Measurements from ENCODE around the gene FBXL19.
A peak's percentile ranks its signal among the peaks of the same experiment; 100 is the strongest.

FBXL19 gene

DNA sequence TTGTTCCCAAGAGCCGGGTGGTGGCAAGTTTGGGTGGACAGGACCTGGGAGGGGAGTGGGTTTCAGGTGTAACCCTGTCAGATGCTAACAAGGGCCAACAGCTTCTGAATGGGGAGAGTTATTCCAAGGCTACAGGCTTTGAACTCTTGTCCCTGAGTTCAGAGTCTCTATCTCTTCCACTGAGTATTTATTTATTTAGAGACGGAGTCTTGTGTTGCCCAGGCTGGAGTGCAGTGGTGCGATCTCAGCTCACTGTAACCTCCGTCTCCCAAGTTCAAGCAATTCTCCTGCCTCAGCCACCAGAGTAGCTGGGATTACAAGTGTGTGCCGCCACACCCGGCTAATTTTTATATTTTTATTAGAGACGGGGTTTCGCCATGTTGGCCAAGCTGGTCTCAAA is 31.6 kb downstream of the FBXL19 start:
- TF ChIP-seq, protein P1, sequence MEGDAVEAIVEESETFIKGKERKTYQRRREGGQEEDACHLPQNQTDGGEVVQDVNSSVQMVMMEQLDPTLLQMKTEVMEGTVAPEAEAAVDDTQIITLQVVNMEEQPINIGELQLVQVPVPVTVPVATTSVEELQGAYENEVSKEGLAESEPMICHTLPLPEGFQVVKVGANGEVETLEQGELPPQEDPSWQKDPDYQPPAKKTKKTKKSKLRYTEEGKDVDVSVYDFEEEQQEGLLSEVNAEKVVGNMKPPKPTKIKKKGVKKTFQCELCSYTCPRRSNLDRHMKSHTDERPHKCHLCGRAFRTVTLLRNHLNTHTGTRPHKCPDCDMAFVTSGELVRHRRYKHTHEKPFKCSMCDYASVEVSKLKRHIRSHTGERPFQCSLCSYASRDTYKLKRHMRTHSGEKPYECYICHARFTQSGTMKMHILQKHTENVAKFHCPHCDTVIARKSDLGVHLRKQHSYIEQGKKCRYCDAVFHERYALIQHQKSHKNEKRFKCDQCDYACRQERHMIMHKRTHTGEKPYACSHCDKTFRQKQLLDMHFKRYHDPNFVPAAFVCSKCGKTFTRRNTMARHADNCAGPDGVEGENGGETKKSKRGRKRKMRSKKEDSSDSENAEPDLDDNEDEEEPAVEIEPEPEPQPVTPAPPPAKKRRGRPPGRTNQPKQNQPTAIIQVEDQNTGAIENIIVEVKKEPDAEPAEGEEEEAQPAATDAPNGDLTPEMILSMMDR (IDR thresholded peaks at IDR 0.05; ENCODE audit: insufficient read depth, low read length): no peak
- TF ChIP-seq POLR2AphosphoS5 (IDR thresholded peaks at IDR 0.05; ENCODE audit: low read depth) (no peak), GABPA (IDR thresholded peaks at IDR 0.05; ENCODE audit: low read depth) (no peak), SPI1 (IDR thresholded peaks at IDR 0.05; ENCODE audit: borderline replicate concordance, low read depth) (no peak)
- TF ChIP-seq, protein P2, sequence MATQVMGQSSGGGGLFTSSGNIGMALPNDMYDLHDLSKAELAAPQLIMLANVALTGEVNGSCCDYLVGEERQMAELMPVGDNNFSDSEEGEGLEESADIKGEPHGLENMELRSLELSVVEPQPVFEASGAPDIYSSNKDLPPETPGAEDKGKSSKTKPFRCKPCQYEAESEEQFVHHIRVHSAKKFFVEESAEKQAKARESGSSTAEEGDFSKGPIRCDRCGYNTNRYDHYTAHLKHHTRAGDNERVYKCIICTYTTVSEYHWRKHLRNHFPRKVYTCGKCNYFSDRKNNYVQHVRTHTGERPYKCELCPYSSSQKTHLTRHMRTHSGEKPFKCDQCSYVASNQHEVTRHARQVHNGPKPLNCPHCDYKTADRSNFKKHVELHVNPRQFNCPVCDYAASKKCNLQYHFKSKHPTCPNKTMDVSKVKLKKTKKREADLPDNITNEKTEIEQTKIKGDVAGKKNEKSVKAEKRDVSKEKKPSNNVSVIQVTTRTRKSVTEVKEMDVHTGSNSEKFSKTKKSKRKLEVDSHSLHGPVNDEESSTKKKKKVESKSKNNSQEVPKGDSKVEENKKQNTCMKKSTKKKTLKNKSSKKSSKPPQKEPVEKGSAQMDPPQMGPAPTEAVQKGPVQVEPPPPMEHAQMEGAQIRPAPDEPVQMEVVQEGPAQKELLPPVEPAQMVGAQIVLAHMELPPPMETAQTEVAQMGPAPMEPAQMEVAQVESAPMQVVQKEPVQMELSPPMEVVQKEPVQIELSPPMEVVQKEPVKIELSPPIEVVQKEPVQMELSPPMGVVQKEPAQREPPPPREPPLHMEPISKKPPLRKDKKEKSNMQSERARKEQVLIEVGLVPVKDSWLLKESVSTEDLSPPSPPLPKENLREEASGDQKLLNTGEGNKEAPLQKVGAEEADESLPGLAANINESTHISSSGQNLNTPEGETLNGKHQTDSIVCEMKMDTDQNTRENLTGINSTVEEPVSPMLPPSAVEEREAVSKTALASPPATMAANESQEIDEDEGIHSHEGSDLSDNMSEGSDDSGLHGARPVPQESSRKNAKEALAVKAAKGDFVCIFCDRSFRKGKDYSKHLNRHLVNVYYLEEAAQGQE (IDR thresholded peaks at IDR 0.05; ENCODE audit: insufficient replicate concordance, low read depth): no peak
- Histone ChIP-seq H3K4me3 (replicated peaks; ENCODE audit: insufficient read depth, low read length) (no peak overlapping the region), H3K27ac (replicated peaks) (no peak overlapping the region), H3K27me3 (ENCODE audit: insufficient read depth, poor library complexity, severe bottlenecking) (no peaks in the 10 kb centered on the region)
- no peak for DNase-seq (ENCODE audit: low read depth in 1 of 2, low spot score in 1 of 2)

DNA sequence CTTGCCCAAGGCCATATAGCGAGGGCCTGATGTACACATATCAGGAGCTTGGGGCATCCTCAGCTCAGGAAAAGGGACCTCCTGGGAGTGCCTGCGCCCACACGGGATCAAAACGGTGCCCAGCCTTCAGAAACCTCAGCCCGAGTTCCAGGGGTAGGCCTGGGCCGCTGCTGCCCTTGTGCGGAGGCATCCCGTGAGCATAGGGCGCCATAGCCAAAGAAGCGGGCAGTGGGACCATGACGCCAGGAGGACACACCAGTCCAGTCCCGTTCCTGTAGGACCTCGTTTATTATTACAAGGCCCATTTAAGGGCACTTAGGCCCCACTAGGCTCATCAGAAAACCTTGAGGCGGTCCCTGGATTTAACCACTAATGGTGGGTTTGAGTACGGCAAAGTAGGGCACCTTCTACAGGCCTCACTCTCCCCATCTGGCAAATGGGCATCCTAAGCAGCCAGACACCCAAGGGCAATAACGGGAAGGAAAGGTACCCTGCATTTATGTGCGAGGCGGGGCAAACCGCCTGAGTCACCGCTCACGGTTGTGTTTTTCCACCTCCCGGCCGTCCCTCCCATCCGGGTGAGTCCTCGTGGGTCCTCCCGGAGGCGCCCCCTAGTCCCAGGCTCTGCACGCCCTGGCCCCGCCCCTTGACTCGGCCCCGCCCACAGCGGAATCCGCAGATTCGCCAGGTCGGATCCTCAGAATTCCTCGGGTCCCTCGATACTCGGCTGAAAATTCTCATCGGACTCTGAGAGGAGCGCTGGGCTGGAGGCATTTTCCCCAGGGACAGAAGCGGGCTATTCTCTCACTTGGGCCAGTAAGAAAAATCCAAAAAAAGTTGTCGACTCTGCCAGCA is 33.5 kb downstream of the FBXL19 start:
- TF ChIP-seq, protein P2 (IDR thresholded peaks at IDR 0.05; ENCODE audit: insufficient replicate concordance, low read depth): no peak
- TF ChIP-seq POLR2AphosphoS5 (IDR thresholded peaks at IDR 0.05; ENCODE audit: low read depth): peak; percentile 55
- H3K27me3 ChIP-seq (ENCODE audit: insufficient read depth, poor library complexity, severe bottlenecking): no peaks in the 10 kb centered on the region
- peak overlapping the region; percentile 100 for H3K27ac ChIP-seq (replicated peaks)
- H3K4me3 ChIP-seq (replicated peaks; ENCODE audit: insufficient read depth, low read length): peak overlapping the region; percentile 67
- DNase-seq (ENCODE audit: low read depth in 1 of 2, low spot score in 1 of 2): peak; percentile 77 to 85

DNA sequence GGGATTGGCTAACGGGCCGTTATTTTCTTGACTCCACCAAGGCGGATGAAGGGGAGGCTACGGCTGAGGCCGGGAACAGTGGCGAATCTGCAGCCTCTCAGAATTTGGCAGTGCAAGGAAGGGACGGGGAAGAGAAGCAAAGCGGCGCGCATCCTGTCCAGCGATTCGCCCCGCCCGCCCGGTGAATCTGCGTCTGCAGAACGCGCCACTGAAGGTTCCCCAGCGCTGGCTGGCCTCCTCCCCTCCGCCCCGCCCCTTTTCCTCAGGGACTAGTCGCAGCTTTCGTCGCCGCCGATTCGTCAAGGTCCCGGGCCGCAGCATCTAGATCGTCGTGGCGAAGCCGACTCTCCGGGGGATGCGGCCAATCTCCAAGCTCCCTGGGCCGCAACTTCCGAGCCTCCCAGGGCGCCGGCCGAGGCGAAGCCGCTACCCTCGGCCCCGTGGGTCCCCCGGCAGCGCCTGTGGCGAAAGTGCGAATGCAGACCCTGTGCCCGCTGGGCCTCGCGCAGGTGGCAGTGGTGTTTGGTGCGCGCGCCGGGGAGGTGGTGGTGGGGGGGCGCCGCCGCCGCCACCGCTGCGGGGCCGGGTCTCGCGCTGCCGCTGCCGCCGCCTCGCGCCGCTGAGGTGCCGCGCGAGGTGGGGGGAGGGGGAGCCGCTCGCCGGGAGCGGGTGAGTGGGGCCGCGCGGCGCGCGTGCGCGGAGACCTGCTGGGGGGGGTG is 34.2 kb downstream of the FBXL19 start, which contains the start of gene SETD1A:
SETD1A (plus strand) TSS at position 299 of the 719 bp plus-strand sequence. CDS start 978 bp downstream, outside the sequence.
- peak; percentile 48; the same call in 1 of the 2 replicates for TF ChIP-seq POLR2AphosphoS5 (IDR thresholded peaks at IDR 0.05; ENCODE audit: low read depth)
- TF ChIP-seq GABPA (IDR thresholded peaks at IDR 0.05; ENCODE audit: low read depth): peak; percentile 81
- no peak for TF ChIP-seq SPI1 (IDR thresholded peaks at IDR 0.05; ENCODE audit: borderline replicate concordance, low read depth)
- H3K27ac ChIP-seq (replicated peaks): peak within 1 kb of the TSS; percentile 100
- peak; percentile 91 to 98 for DNase-seq (ENCODE audit: low read depth in 1 of 2, low spot score in 1 of 2)
- peak within 1 kb of the TSS; percentile 67 for H3K4me3 ChIP-seq (replicated peaks; ENCODE audit: insufficient read depth, low read length)
- H3K27me3 ChIP-seq (ENCODE audit: insufficient read depth, poor library complexity, severe bottlenecking): no peaks in the 10 kb centered on the region

DNA sequence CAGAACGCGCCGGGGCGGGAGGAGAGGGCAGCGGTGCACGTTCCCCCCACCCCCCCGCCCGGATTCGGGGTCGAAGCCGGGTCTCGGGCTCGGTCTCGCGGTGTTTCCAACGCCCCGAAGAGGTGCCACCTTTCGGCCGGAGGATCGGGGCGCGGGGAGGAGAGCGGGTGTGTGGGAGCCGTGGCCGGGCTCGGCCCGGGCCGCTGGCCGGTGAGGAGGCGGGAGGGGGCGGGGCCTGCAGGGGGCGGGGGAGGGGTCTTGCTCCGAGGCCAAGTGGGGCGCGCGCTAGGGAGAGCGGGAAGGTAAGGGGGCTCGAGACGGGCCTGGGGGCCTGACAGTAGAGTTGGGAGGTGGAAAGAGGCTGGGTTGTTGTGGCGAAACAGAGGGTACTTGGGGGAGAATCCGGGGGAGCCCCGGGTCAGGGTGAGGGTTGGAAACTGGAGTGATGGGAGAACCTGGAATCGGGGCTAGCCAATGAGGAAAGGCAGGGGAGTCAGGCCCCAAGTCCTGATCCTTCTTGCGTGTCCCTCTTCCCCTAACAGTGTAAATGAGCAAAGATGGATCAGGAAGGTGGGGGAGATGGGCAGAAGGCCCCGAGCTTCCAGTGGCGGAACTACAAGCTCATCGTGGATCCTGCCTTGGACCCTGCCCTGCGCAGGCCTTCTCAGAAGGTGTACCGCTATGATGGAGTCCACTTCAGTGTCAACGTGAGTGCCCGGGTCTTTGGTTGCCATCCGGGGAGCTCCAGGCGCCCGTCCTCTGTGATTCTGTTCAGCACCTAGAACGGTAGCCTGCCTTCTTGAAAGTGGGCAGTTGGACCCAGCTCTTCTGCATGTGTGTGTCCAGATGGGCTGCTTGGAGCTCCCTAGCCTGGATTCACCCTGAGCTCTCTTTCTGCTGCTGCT is 35.1 kb downstream of the FBXL19 start:
- TF ChIP-seq POLR2AphosphoS5 (IDR thresholded peaks at IDR 0.05; ENCODE audit: low read depth) (no peak), GABPA (IDR thresholded peaks at IDR 0.05; ENCODE audit: low read depth) (no peak), SPI1 (IDR thresholded peaks at IDR 0.05; ENCODE audit: borderline replicate concordance, low read depth) (no peak)
- TF ChIP-seq, protein P1 (IDR thresholded peaks at IDR 0.05; ENCODE audit: insufficient read depth, low read length): no peak
- TF ChIP-seq, protein P2 (IDR thresholded peaks at IDR 0.05; ENCODE audit: insufficient replicate concordance, low read depth): no peak
- peak overlapping the region; percentile 100 for H3K27ac ChIP-seq (replicated peaks)
- H3K4me3 ChIP-seq (replicated peaks; ENCODE audit: insufficient read depth, low read length): peak overlapping the region; percentile 67
- peak in 1 of 2 experiments; percentile 24 for DNase-seq (ENCODE audit: low read depth in 1 of 2, low spot score in 1 of 2)
- no peaks in the 10 kb centered on the region for H3K27me3 ChIP-seq (ENCODE audit: insufficient read depth, poor library complexity, severe bottlenecking)
